Mucosa of stomach (tissue), 1 donor: ENCODE measurements around the gene MAPK11.

Source experiments
- H3K27me3 ChIP-seq: one replicate; pipeline ENCODE4 v1.7.0; 2013; ENCODE audit warnings: mild to moderate bottlenecking, low read length; ENCODE audit not compliant: control insufficient read depth, insufficient read depth
- H3K36me3 ChIP-seq: one replicate; pipeline ENCODE4 v1.7.0; 2013; ENCODE audit warnings: low read length; ENCODE audit not compliant: control insufficient read depth, insufficient read depth
- H3K4me1 ChIP-seq: one replicate; pipeline ENCODE4 v1.7.0; 2013; ENCODE audit warnings: mild to moderate bottlenecking, low read length; ENCODE audit not compliant: control insufficient read depth, insufficient read depth
- H3K4me3 ChIP-seq: one replicate; pipeline ENCODE4 v1.7.0; 2013; ENCODE audit warnings: low read length
- H3K9ac ChIP-seq: one replicate; pipeline ENCODE4 v1.7.0; 2013; ENCODE audit warnings: mild to moderate bottlenecking, low read length, moderate library complexity
- H3K9me3 ChIP-seq: one replicate; pipeline ENCODE4 v1.7.0; 2013; ENCODE audit warnings: mild to moderate bottlenecking, low read length, moderate library complexity; ENCODE audit not compliant: control insufficient read depth
- donor health status: Pancreatic carcinoma.

Gene MAPK11

DNA sequence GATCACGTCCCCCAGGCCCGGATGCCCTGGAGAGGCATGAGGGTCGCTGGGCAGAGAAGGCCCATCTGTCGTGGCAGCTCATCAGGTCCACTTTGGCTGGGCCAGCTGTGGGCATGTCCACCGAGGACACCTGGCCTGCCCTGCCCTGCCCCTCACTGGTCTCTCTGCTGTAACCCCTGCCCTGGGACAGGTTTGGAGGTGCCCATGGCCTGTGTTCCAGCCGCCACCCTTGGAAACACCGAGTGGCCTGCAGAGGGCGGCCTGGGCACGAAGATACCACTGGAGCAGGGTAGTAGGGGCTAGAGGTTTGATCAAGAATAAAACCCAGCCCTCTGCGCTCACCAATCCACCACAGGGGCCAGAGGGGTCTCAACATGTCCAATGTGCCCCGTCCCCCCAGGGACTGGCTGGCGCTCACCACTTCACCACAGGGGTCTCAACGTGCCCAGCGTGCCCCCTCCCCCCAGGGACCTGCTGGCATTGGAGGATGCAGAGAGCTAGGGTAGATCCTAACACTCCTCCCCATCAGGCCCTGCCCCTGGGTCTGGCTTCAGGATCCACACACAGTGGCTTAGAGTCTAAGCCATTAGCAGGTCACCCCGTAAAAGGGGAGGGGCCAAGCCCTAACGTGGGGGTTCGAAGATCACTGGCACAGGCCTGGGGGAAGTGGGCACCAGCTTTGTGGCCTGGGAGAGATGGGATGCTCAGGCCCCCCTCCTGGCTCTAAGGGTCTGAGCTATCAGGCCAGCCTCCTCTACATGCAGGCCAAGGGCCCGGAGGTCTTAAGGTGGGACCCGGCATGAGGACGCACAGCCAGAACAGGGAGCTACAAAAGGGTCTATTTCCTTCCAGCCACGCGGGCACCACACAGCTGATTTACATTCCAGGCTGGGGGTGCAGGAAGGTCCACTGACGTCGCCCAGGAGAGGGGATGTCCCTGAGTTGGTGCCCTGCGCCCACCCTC lies 17.8 kb downstream of the MAPK11 start:
- H3K4me3 ChIP-seq: no peak overlapping the region
- no peaks in the 10 kb centered on the region for H3K9me3 ChIP-seq
- no peaks in the 10 kb centered on the region for H3K36me3 ChIP-seq
- H3K9ac ChIP-seq: no peak overlapping the region
- peaks cover 35% of the 10 kb centered on the region for H3K4me1 ChIP-seq
- no peaks in the 10 kb centered on the region for H3K27me3 ChIP-seq

GRCh38 chr22:50251477-50252081 lies 18.6 kb downstream of the MAPK11 start:
- peak overlapping the region; percentile 19 for H3K4me3 ChIP-seq
- peaks cover 38% of the 10 kb centered on the region for H3K4me1 ChIP-seq
- H3K9me3 ChIP-seq: no peaks in the 10 kb centered on the region
- peak overlapping the region; percentile 15 for H3K9ac ChIP-seq
- no peaks in the 10 kb centered on the region for H3K27me3 ChIP-seq
- peaks cover 1% of the 10 kb centered on the region for H3K36me3 ChIP-seq

DNA sequence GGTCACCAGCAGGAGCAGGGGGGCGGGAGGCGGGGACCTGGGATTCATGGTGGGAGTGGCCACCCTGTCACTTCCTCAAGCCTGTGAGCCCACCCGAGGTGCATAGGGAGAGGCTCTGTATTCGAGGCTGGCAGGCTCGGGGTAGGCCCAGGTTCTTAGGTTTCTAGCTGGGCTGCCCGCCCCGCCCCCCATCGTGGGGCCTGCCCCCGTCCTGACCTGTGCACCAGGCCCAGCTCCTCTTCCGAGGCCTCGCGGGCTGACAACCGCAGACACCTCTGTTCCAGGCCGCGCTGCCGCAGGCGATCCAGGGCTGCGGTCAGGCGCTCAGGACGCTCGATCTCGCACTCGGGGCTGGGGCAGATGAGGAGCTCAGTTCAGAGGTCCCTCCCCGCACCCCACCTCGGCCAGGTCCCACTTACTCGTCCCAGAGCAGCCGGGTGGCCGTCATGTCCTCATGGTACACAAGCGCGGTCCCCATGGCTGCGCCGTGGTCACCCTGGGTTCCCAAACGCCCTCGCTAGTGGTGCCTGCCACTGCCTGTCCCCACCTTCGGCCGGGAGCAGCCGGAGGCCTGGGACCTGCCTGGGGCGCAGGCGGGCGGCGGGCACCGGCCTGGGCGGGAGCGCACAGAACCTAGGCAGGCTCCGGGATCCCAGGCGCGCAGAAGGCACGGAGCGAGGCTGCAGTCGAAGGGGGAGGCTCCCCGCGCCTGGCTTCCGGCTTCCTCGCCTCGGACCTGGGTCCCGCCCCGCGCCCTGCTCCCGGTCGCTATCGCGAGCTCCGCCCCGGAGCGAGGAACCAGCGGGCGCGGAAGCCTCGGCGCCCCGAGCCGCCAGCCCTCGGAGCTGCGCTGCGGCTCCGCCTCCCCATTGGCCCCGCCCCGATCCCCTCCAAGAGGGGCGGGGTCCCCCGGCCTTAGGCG lies 19.4 kb downstream of the MAPK11 start, which contains the start of gene HDAC10:
HDAC10 (minus strand) TSS at position 711 of the 922 bp plus-strand sequence; CDS start at position 478, 233 bp downstream.
- Histone ChIP-seq H3K4me3 (peak within 1 kb of the TSS; percentile 36), H3K27me3 (no peaks in the 10 kb centered on the region), H3K9ac (peak within 1 kb of the TSS; percentile 56), H3K4me1 (peaks cover 44% of the 10 kb centered on the region), H3K9me3 (no peaks in the 10 kb centered on the region), H3K36me3 (peaks cover 9% of the 10 kb centered on the region)

DNA sequence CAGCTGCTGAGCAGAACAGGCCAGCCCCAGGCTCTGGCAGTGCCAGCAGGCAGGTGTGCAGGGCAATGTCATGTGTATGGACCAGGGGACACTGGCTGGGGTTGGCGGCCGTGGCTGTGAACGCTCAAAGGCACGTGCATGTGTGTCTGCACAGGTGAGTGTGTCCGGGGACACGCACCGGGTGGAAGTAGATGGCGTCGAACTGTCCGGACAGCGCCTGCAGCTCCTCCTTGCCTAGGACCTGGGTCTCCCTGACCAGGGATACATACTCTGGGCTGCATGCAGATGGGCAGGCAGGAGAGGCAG lies 20.0 kb downstream of the MAPK11 start:
- Histone ChIP-seq H3K27me3 (no peaks in the 10 kb centered on the region), H3K9ac (peak overlapping the region; percentile 56), H3K9me3 (no peaks in the 10 kb centered on the region), H3K36me3 (peaks cover 9% of the 10 kb centered on the region), H3K4me3 (peak overlapping the region; percentile 36), H3K4me1 (peaks cover 49% of the 10 kb centered on the region)

DNA sequence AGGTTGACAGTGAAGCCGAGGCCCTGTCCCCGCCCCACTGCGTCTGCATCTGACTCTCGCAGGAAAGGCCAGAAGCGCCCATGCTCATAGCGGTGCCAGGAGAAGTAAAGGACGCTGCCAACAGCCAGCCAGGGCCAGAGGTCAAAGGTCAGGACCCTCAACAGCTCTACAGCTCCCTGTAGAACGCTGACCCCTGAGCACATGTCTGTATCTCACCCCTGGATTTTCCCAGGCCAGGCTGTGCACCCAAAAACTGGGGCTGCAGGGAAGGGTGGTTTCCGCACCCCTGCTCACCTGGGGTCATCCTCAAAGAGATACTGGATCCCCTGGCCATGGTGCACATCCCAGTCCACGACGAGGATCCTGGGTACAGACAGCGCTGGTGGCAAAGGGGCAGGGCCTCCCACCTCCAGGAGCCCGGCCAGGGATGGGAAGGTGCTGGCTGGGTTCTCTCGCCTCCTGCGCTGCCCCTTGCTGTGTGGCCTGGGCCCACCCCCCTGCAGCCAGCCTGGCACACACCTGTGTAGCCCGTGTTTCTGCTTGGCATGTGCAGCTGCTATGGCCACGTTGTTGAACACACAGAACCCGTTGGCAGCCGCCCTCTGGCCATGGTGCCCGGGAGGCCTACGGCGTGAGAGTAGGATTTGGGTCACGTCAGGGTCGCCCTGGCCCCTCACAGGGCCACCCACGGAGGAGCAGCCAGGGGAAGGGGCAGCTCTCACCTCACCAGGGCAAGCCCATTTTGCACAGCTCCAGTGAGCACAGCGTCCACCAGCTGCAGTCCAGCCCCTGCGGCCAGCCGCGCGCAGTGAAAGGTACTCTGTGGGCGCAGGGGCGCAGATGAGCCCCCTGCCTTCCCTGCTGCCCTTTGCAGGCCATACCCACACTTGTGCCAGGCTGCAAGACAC lies 20.6 kb downstream of the MAPK11 start:
- peaks cover 49% of the 10 kb centered on the region for H3K4me1 ChIP-seq
- peak overlapping the region; percentile 36 for H3K4me3 ChIP-seq
- no peaks in the 10 kb centered on the region for H3K27me3 ChIP-seq
- H3K9me3 ChIP-seq: no peaks in the 10 kb centered on the region
- no peak overlapping the region for H3K9ac ChIP-seq
- H3K36me3 ChIP-seq: peaks cover 9% of the 10 kb centered on the region

DNA sequence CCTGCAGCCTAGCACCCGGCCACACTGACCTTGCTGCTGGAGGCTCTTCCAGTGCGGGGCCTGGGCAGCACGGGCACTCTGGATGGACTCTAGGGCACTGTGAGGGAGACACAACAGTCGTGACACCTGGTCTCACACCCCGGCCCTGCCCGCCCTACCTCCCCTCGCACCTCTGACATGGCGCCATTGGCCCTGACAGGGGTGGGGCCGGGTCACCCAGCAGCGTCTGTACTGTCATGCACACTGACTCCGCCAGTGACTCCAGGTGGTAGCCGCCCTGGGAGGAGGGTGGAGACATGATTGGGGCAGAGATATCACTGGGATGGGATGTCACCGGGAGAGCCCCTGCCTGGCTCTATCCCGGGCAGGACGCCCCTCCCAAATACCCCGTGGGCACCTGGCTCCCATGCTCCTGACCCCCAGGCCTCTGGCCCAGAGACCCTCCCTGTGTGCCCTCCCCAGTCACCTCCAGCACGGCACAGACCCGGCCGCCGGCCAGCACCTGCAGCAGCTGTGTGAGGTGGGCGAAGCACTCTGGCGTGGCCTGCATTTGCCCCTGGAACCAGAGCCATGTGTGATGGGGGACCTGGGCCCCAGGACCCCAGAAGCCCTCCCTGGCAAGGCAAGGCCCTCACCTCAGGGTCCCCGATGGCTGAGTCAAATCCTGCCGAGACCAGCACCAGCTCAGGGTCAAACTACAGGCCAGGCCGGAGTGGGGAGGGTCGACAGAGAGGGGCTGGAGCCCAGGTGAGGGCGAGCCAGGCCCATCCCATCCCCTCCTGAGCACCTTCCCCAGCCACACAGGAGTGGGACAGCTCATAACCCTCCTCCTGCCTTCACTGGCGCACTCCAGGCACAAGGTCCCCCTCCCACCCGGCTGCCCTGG lies 21.7 kb downstream of the MAPK11 start:
- peaks cover 49% of the 10 kb centered on the region for H3K4me1 ChIP-seq
- H3K36me3 ChIP-seq: peaks cover 9% of the 10 kb centered on the region
- H3K27me3 ChIP-seq: no peaks in the 10 kb centered on the region
- no peak overlapping the region for H3K4me3 ChIP-seq
- no peak overlapping the region for H3K9ac ChIP-seq
- H3K9me3 ChIP-seq: no peaks in the 10 kb centered on the region

- H3K9me3 ChIP-seq: no peaks in the 10 kb centered on the region
- H3K9ac ChIP-seq: no peak overlapping the region
- H3K4me3 ChIP-seq: no peak overlapping the region
- peaks cover 52% of the 10 kb centered on the region for H3K4me1 ChIP-seq
- H3K36me3 ChIP-seq: peaks cover 9% of the 10 kb centered on the region
- no peaks in the 10 kb centered on the region for H3K27me3 ChIP-seq
These were observed 22.4 kb downstream of the MAPK11 start for GRCh38 chr22:50247748-50248147.

GRCh38 chr22:50246242-50247175 lies 23.7 kb downstream of the MAPK11 start:
- Histone ChIP-seq H3K27me3 (no peaks in the 10 kb centered on the region), H3K9ac (no peak overlapping the region), H3K9me3 (no peaks in the 10 kb centered on the region), H3K4me3 (no peak overlapping the region), H3K36me3 (peaks cover 9% of the 10 kb centered on the region), H3K4me1 (peaks cover 52% of the 10 kb centered on the region)

DNA sequence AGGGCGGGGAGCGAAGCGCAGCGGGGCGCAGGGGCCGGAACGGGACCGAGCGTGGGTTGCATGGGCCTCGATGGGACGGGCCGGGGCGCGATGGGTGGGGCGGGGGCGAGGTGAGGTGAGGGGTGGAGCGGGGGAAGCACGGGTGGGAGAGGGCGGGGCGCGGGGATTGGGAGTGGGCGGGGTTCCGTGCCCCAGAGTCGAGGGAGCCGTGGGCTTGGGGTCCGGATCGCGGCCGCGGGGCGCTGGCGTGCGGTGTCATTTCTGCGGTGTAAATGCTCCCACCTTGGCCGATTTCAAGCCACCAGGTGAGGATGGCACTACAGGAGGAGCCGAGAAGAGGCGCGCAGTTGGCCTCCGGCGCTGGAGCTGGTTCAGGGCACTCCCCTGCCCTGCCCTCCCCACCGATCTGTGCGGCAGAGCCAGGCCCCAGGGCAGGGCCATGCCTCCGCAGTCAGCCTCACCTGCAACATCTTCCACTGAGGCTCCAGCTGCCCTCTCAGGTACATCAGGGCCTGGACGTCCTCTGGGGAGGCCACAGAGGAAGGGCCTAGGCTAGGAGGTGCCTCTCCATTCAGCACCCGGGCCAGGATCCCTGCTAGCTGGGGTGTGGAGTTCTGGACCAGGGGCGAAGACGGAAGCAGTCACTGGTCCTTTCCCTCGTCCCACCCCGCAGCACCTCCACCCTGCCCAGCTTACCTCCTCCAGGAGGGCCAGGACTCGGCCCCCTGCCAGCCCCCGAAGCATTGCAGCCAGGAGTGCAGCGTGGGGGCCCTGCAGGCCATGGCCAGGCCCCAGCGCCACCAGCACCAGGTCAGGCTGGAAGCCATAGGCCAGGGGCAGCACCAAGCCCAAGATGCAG lies 24.7 kb downstream of the MAPK11 start:
- no peaks in the 10 kb centered on the region for H3K27me3 ChIP-seq
- H3K9ac ChIP-seq: peak overlapping the region; percentile 73
- peaks cover 50% of the 10 kb centered on the region for H3K4me1 ChIP-seq
- no peaks in the 10 kb centered on the region for H3K9me3 ChIP-seq
- H3K4me3 ChIP-seq: peak overlapping the region; percentile 43
- H3K36me3 ChIP-seq: peaks cover 9% of the 10 kb centered on the region
